GM21367 (cell line): Measurements from ENCODE around the gene ZNF862.
"Not testable (repeated sequence)": the region's sequence is repeated elsewhere in the genome, so short reads cannot be mapped to it uniquely, and the experiment has no call there.

Experiments used
- ATAC-seq: cut with Tn5 transposase; IDR thresholded peaks from one replicate; pipeline ENCODE4 v1.9.1; 2021; ENCODE audit not compliant: unreplicated experiment

Gene ZNF862

GRCh38 chr7:149823631-149824199 lies 14.5 kb upstream of the ZNF862 start:
- no peak for ATAC-seq

GRCh38 chr7:149824301-149824741 lies 13.9 kb upstream of the ZNF862 start:
- ATAC-seq: no peak

GRCh38 chr7:149824748-149825566 lies 13.2 kb upstream of the ZNF862 start:
- ATAC-seq: no peak

GRCh38 chr7:149825567-149826343 lies 12.4 kb upstream of the ZNF862 start:
- ATAC-seq: no peak

GRCh38 chr7:149826344-149827088 lies 11.7 kb upstream of the ZNF862 start:
- no peak for ATAC-seq

- ATAC-seq: no peak
Observed at GRCh38 chr7:149827089-149827981, 10.8 kb upstream of the ZNF862 start.

- ATAC-seq: no peak
Observed at GRCh38 chr7:149828357-149829309, 9.5 kb upstream of the ZNF862 start.

- not testable (repeated sequence) for ATAC-seq
Observed at GRCh38 chr7:149830527-149830926, 7.6 kb upstream of the ZNF862 start.

- ATAC-seq: no peak
Observed at GRCh38 chr7:149830997-149831740, 7.0 kb upstream of the ZNF862 start.

- no peak for ATAC-seq
Observed at GRCh38 chr7:149831741-149832219, 6.4 kb upstream of the ZNF862 start.

- ATAC-seq: no peak
Observed at GRCh38 chr7:149832332-149833041, 5.7 kb upstream of the ZNF862 start.

GRCh38 chr7:149833495-149834130 lies 4.6 kb upstream of the ZNF862 start:
- no peak for ATAC-seq

- no peak for ATAC-seq
Observed at GRCh38 chr7:149834601-149835000, 3.6 kb upstream of the ZNF862 start.

- ATAC-seq: no peak
Observed at GRCh38 chr7:149836434-149836833, 1.7 kb upstream of the ZNF862 start.

GRCh38 chr7:149837564-149838223 lies 481 bp upstream of the ZNF862 start:
- no peak for ATAC-seq

- ATAC-seq: no peak
Observed at GRCh38 chr7:149838992-149839408, 825 bp downstream of the ZNF862 start.
